Activated T-helper 2 cell treated with anti-CD3 and anti-CD28 coated beads, Interferon-gamma antibody, Interleukin-2, Interleukin-4, amounts not matched to agents 10 μg/mL and 5 μg/mL and 100 μg/mL, durations not matched to agents 14 hours and 24 hours and 36 hours (primary cell): Measurements from ENCODE around the gene C14orf132. TPM values are rescaled to one million over a fixed set of nuclear protein-coding genes. Genes with fewer than 3 reads are reported as not detected.

Experiments
- DNase-seq: peaks from one replicate; pipeline ENCODE4 v3.0.0; 2021; ENCODE audit warnings: low spot score
- H3K27ac Mint-ChIP-seq: one replicate; pipeline ENCODE4 v1.8.0; 2021; ENCODE audit warnings: mixed read lengths
- H3K27me3 Mint-ChIP-seq: one replicate; pipeline ENCODE4 v1.8.0; 2021; ENCODE audit warnings: low read depth, mixed read lengths
- H3K36me3 Mint-ChIP-seq: one replicate; pipeline ENCODE4 v1.8.0; 2021; ENCODE audit warnings: low read depth, mixed read lengths
- H3K4me1 Mint-ChIP-seq: one replicate; pipeline ENCODE4 v1.8.0; 2021; ENCODE audit warnings: low read depth, mixed read lengths
- H3K4me3 Mint-ChIP-seq: one replicate; pipeline ENCODE4 v1.8.0; 2021; ENCODE audit warnings: low read depth, mild to moderate bottlenecking, moderate library complexity, mixed read lengths
- H3K9me3 Mint-ChIP-seq: one replicate; pipeline ENCODE4 v1.8.0; 2021; ENCODE audit warnings: mixed read lengths
- intact Hi-C: fragments of 100-400 bp; cut with micrococcal nuclease; formaldehyde crosslinking; loops from one replicate; pipeline ENCODE4 v1.15.1; 2023
- total RNA-seq: library from RNA; stranded (reverse); gene quantifications from 2 replicates; pipeline ENCODE4 v1.2.3, GENCODE V29; 2022

C14orf132 gene
- total RNA-seq, 1 donor from 2014 or later: 1.6 TPM

DNA sequence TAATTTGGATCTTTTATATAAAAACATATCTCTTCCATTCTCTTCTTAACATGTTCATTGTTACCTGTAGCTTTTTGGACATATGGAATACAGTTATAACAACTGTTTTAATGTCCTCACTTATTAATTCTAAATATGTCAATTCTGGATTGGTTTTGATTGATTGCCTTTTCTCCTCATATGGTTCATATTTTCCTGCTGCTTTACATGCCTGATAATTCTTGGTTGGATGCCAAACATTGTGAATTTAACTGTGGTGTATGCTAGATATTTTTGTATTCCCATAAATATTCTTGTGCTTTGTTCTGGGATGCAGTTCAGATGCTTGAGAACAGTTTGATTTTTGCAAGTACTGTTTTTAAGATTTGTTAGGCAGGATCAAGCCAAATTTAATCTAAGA is 10.8 kb downstream of the C14orf132 start:
- Mint-ChIP-seq H3K4me1 (no peaks in the 10 kb centered on the region), H3K9me3 (no peaks in the 10 kb centered on the region), H3K36me3 (no peaks in the 10 kb centered on the region), H3K27me3 (no peaks in the 10 kb centered on the region), H3K4me3 (no peak overlapping the region), H3K27ac (no peak overlapping the region)
- no peak for DNase-seq
- intact Hi-C loops: no loop called here

DNA sequence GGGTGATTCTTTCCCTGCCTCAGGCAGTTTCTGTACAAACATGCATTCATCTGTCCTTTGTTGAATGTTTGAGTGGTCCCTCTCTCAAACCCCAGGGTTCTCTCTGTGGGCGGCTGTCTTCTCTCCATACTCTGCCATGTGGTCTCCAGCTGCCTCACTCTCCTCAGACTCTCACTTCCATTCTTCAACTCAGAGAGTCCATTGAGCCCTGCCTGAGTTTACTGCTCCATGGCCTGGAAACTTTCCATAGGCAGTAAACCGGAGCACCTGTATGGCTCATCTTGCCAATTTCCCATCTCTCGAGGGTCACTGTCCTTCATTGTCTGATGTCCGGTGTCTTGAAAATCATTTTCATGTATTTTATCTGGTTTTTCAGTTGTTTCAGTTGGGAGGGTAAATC is 11.3 kb downstream of the C14orf132 start:
- DNase-seq: no peak
- Mint-ChIP-seq H3K27ac (no peak overlapping the region), H3K27me3 (no peaks in the 10 kb centered on the region), H3K9me3 (no peaks in the 10 kb centered on the region), H3K4me3 (no peak overlapping the region), H3K36me3 (no peaks in the 10 kb centered on the region), H3K4me1 (no peaks in the 10 kb centered on the region)
- intact Hi-C loops: no loop called here

DNA sequence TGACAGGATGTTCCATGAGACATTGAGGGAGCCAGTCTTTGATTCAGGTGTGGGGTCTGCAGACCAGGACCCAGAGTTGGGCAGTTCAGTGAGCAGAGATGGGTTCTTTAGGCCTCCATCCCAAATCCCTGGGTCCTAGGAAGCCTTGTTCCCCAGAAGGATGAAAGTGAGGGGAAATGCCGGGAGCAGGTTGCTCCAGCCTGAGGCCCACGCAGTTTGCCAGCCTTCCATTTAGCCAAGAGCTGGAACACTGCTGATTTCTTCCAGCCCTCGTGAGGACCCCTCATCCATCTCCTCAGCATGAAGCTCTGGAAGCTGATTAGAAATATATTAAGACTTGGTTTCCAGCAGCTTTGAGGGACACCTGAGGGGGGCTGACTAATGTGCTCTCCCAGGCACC is 12.1 kb downstream of the C14orf132 start:
- no peaks in the 10 kb centered on the region for H3K36me3 Mint-ChIP-seq
- intact Hi-C loops: no loop called here
- H3K9me3 Mint-ChIP-seq: no peaks in the 10 kb centered on the region
- H3K27me3 Mint-ChIP-seq: no peaks in the 10 kb centered on the region
- H3K4me3 Mint-ChIP-seq: no peak overlapping the region
- no peaks in the 10 kb centered on the region for H3K4me1 Mint-ChIP-seq
- no peak for DNase-seq
- no peak overlapping the region for H3K27ac Mint-ChIP-seq

DNA sequence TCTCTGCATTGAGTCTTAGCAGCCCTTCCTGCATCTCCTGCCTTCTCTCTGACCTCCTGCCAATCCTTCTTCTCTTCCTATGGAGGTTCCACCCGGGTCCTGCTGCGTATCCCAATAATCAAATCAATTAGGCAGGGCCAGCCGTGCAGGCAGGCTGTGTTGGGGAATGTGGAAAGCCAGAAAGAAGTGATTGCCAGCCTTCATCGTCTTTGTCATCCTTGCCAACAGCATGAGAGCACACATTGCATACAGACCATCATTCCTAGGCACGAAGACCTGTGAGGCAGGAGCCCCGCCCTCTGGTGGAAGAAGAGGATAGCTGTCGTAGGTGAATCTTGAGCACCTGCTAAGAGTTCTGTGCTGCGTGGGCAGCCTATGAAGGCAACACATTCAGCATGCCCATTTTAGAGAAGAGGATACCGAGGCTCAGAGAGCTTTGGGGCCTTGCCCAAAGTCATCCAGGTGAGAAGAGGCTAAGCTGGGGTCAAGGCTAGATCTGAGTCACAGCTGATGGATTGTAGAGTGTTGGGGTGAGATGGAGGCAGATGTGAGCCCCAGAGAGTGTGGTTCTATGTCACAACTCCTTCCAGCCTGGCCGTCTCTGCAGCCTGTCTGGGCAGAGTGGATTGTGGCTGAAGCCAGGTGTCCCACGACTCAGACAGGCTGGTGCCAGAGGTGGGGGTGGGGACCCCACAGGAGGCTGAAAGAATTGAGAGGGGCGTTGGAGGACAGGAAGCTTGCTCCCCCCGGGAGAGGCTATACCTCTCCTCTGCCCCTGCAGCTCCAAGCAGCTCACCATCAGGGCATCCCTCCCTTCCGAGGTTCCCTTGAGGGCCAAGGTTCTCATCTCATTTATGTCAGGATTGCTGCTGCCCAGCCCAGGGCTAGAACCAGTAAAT is 12.7 kb downstream of the C14orf132 start:
- H3K9me3 Mint-ChIP-seq: no peaks in the 10 kb centered on the region
- H3K4me1 Mint-ChIP-seq: no peaks in the 10 kb centered on the region
- no peaks in the 10 kb centered on the region for H3K27me3 Mint-ChIP-seq
- no peaks in the 10 kb centered on the region for H3K36me3 Mint-ChIP-seq
- intact Hi-C loops: no loop called here
- no peak overlapping the region for H3K27ac Mint-ChIP-seq
- no peak for DNase-seq
- H3K4me3 Mint-ChIP-seq: no peak overlapping the region

DNA sequence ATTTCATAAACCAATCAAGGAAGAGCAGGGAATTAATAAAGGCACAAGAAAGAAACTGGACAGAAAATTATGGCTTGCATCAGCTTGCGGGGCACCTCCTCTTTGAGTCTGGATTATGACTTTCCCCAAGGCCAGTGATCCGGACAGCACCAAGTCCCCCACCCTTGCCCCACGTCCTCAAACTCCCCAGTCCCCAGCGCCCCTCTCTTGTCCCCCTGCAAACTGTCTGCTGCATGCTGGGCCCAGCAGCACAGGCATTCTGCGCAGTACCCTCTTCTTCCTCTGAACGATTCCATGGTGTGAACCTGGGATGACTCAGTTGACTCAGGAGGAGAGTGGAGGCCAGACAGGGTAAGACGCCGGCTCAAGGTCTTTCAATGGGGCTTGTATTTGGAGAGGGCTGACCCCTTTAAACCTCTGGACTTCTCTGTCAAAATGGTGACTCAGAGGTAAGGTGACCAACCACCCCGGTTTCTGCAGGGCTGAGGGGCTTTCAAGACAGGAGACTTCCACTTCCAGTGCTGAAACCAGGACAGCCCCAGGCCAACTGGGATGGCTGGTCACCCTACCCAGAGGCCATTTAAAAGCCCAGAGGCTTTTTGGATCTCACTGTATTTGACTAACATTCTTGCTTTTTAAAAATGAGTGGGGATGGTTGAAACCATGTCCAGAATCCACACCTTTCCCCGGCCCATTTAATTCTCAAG is 13.5 kb downstream of the C14orf132 start:
- Mint-ChIP-seq H3K27me3 (no peaks in the 10 kb centered on the region), H3K36me3 (no peaks in the 10 kb centered on the region), H3K27ac (no peak overlapping the region), H3K9me3 (no peaks in the 10 kb centered on the region), H3K4me3 (no peak overlapping the region), H3K4me1 (no peaks in the 10 kb centered on the region)
- no peak for DNase-seq
- intact Hi-C loops: no loop called here

DNA sequence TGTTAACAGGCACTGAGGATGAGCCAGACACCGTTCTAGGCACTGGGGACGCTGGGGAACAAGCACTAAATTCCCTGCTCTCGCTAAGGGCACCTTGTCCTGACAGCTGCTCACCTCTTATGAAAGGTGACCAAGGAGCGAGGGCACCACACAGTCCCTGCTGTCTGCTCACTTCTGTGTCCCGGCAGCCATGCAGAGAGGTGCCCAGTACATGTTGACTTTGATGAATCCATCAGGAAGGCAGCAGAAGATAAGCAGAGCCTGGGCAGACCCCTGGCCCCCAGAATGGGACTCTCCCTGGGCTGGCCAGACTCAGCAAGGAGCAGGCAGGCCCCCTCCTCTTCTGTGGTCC is 14.1 kb downstream of the C14orf132 start:
- no peaks in the 10 kb centered on the region for H3K9me3 Mint-ChIP-seq
- no peaks in the 10 kb centered on the region for H3K36me3 Mint-ChIP-seq
- no peaks in the 10 kb centered on the region for H3K4me1 Mint-ChIP-seq
- H3K27me3 Mint-ChIP-seq: no peaks in the 10 kb centered on the region
- no peak overlapping the region for H3K4me3 Mint-ChIP-seq
- no peak overlapping the region for H3K27ac Mint-ChIP-seq
- DNase-seq: no peak
- intact Hi-C loops: no loop called here

DNA sequence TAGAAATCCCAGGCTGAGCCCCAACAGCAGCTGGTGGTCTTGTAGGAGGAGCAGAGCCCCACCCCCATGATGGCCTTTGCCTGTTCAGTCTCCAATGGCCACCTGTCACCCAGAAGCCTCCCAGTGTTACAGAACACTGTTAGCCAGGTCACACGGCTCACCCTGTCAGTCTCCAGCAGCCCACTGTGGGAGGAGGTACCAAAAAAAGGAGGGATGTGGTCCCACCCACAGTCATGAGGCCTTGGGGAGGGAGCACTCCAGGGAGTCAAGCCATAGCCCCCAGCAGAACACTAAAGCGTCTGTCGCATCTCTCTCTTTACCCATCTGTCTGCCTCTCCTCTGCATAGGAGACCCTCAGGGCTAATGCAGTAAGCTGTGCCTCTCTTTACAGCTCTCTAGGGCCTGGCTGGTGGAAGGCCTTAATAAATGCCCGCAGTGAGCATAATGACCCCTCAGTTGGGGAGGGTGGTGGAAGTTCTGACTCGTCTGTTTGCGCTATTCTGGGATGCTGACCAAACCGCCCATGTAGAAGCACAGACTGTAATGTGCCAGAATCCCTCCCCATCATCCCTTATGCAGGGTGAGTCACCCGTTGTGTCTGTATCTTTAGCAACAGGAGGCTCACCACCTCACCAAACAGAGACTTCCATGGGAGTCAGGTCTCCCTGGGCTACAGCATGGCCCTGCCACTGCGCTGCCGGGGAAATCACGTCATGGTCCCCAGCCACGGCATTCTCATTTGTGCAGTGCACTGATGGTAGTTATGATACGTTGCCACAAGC is 14.6 kb downstream of the C14orf132 start:
- intact Hi-C loops: no loop called here
- Mint-ChIP-seq H3K36me3 (no peaks in the 10 kb centered on the region), H3K27me3 (no peaks in the 10 kb centered on the region), H3K4me1 (no peaks in the 10 kb centered on the region), H3K4me3 (no peak overlapping the region), H3K9me3 (no peaks in the 10 kb centered on the region), H3K27ac (no peak overlapping the region)
- DNase-seq: no peak

DNA sequence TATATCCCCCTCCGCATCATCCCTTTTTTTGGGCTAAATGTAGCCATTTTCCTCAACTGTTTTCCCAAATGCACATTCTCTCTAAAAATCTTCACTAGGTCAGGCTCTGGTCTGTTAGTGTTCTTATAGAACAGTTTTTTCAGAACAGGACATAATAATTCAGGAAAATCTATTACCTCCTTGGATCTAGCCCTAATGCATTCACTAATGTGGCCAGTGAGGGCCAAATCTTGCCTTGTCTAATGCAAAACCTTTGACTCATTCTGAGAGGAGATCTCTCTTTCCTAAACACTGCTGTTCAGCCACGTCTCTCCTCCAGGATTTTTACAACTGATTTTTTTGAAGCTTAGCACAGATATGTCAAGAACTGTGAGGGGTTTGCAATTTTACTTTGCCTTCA is 15.5 kb downstream of the C14orf132 start:
- Mint-ChIP-seq H3K27me3 (no peaks in the 10 kb centered on the region), H3K36me3 (no peaks in the 10 kb centered on the region)
- intact Hi-C loops: no loop called here

DNA sequence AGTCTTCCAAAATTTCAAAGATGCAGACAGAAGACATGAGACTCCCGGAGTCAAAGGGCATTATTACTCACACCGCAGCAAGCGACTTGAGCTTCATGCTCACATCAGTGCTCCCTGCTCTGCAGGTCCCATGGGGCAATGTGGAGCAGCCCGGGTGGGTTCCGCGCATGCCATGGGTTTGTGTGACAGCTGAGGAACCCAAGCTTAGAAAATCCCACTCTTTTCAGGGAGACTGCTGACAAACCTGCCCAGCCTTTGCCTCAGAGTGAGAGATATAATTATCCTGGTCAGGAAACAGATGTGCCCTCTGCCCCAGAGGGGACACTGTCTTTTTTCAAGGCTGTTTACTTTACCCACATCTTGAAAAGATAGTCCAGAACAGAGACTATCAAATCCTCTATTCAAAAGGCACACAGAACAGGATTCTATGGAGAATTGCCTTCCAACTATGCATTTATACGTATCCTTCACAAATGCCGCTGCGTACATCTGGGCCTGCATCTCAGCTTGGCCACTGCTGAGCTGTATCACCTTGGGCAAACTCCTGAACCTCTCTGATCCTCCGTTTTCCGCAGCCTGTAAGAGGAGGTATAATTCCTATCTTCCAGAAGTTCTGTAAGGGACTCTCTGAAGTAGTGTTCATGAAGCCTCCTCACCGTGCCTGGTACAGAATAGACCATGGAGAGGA is 16.0 kb downstream of the C14orf132 start:
- intact Hi-C loops: no loop called here
- H3K27me3 Mint-ChIP-seq: no peaks in the 10 kb centered on the region
- H3K9me3 Mint-ChIP-seq: no peaks in the 10 kb centered on the region
- H3K27ac Mint-ChIP-seq: no peak overlapping the region
- no peak for DNase-seq
- H3K4me3 Mint-ChIP-seq: no peak overlapping the region
- no peaks in the 10 kb centered on the region for H3K36me3 Mint-ChIP-seq
- no peaks in the 10 kb centered on the region for H3K4me1 Mint-ChIP-seq

More for the DNA sequence above, 15.5 kb downstream of the C14orf132 start:
- no peaks in the 10 kb centered on the region for H3K9me3 Mint-ChIP-seq
- no peaks in the 10 kb centered on the region for H3K4me1 Mint-ChIP-seq
- no peak for DNase-seq
- H3K27ac Mint-ChIP-seq: no peak overlapping the region
- no peak overlapping the region for H3K4me3 Mint-ChIP-seq

DNA sequence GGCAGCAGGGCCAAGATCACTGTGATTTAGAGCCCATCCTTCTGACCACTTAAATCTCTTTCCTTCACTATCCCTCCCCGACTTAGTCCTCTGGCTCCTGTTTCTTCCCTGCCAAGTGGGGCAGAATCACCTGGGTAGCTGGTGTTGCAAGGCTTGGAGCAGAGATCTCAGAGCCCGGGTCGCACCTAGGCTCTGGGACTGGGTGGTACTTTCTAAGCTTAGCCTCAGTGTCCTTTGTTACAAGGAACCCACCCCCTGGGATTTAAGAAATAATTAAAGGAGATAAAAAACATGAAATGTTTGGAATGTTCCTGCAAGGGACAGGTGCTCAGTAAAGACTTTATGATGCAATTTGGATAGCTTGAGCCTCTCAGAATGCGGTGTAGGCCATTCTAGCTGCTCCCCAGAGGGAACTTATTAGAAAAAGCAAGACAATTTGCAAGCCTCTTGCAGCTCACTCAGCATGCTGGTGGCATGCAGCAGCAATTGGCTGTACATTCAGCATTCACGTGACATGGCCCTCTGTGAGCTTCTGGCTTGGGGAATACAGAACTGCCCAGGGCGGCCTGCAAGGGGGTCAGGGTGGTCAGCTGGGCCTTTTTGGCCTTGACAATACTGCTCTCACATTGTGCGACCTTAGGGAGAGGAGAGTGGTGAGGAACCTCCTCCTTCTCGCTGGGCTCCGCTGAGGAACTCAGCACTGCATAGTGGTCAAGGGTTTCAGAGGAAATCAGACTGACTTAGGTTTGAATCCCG is 16.8 kb downstream of the C14orf132 start:
- no peaks in the 10 kb centered on the region for H3K9me3 Mint-ChIP-seq
- H3K4me1 Mint-ChIP-seq: no peaks in the 10 kb centered on the region
- no peaks in the 10 kb centered on the region for H3K27me3 Mint-ChIP-seq
- no peak overlapping the region for H3K4me3 Mint-ChIP-seq
- no peaks in the 10 kb centered on the region for H3K36me3 Mint-ChIP-seq
- H3K27ac Mint-ChIP-seq: no peak overlapping the region
- intact Hi-C loops: no loop called here
- DNase-seq: no peak

DNA sequence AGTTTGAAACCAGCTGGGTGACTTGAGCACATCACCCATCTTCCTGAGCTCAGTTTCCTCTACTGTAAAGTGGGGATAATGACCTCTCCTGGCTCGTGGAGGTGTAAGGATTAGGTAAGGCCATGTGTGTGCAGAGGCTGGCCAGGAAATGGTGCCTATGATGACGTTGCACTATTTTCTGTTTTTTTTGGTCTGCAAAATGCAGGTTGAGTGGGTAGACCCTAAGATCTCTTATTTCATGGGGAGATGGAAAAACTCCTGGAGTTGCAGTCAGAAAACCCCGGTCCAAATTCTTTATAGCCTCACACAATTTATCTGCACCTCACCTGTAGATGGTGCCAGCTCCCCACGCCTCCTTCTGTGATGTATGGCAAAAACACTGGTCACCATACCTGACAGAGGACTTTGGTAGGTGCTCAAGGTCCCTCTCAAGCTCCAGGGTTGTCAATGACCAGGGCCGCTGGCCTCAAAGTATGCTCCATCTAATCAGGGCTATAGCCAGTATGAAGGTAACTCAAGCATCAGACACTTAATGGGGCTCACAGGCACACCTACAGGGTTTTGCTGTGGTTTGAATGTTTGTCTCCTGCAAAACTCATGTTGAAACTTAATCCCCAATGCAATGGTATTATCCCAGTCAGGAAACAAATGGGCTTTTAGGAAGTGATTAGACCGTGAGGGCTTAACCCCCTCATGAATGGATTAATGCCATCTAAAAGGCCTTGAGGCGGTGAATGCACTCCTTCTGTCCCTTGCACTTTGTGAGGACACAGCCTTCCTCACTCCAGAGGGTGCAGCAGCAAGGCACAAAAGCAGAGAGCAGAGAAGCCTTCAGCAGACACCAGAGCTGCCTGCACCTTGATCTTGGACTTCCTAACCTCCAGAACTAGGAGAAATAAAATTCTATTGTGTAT is 17.6 kb downstream of the C14orf132 start:
- H3K9me3 Mint-ChIP-seq: no peaks in the 10 kb centered on the region
- no peaks in the 10 kb centered on the region for H3K4me1 Mint-ChIP-seq
- intact Hi-C loops: no loop called here
- no peak for DNase-seq
- no peak overlapping the region for H3K27ac Mint-ChIP-seq
- H3K36me3 Mint-ChIP-seq: no peaks in the 10 kb centered on the region
- no peak overlapping the region for H3K4me3 Mint-ChIP-seq
- H3K27me3 Mint-ChIP-seq: no peaks in the 10 kb centered on the region
